ENCODE data around the gene GNGT2. TPM values are rescaled to one million over a fixed set of nuclear protein-coding genes. Genes with fewer than 3 reads are reported as not detected.

Gene GNGT2
- total and polyA plus RNA-seq, 7 experiments from 2014 or later = 2.8 to 16.9 (median 8.3) TPM

DNA sequence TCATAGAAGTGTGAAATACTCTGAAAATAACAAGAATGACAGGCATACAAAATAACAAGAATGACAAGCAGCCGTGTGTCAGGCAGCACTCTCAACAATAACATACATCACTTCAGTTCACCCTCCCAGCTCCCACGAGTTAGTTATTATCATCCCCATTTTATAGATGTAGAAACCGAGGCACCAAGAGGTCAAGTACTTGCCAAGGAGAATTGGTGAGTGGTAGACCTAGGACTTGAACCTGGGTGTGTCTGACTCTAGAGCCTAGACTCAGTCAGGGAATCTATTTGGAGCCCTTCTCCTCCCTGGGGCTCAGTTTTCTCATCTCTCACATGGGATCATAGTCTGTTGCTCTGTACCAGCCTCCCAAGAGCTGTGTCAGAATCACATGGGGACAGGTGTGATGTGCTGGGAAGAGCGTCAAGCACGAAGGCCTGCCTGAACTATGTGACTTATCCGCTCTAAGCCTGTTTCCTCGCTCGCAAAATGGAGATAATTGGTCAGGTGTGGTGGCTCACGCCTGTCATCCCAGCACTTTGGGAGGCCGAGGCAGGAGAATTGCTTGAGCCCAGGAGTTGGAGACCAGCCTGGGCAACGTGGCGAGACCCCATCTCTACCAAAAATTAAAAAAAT is 39.6 kb upstream of the GNGT2 start:
- no peak overlapping the region for H3K27ac Mint-ChIP-seq
- H3K36me3 Mint-ChIP-seq = no peaks in the 10 kb centered on the region
- DNase-seq (no peak), ATAC-seq (no peak)
- POLR2A ChIA-PET = no interaction called here
- H3K4me3 ChIP-seq (ENCODE audit: low read length) = no peak overlapping the region
- H3K27ac ChIP-seq (ENCODE audit: low read depth, low read length) = no peak overlapping the region
- H3K9me3 Mint-ChIP-seq = no peaks in the 10 kb centered on the region
- H3K4me1 Mint-ChIP-seq = peaks cover 0 to 4% (median 0%) of the 10 kb centered on the region in 7 donors
- H3K27me3 Mint-ChIP-seq = peaks cover 0 to 12% (median 2%) of the 10 kb centered on the region in 5 donors
- no peaks in the 10 kb centered on the region for H3K36me3 ChIP-seq (ENCODE audit: control insufficient read depth in 2 of 3, insufficient read depth in 3 of 3, low read length in 3 of 3)
- no peaks in the 10 kb centered on the region for H3K27me3 ChIP-seq (ENCODE audit: control insufficient read depth in 2 of 2, insufficient read depth in 2 of 2, low read length in 2 of 2)
- H3K9me3 ChIP-seq (ENCODE audit: control insufficient read depth in 2 of 3, low read length in 3 of 3) = no peaks in the 10 kb centered on the region
- intact Hi-C loops (cut with micrococcal nuclease) = no loop called here
- H3K4me3 Mint-ChIP-seq = no peak overlapping the region
- CTCF ChIA-PET = no interaction called here
- H3K4me1 ChIP-seq (ENCODE audit: control insufficient read depth in 2 of 2, insufficient read depth in 2 of 2, low read length in 2 of 2) = no peaks in the 10 kb centered on the region

- no peak overlapping the region for H3K4me3 ChIP-seq (ENCODE audit: low read length)
- DNase-seq (no peak), ATAC-seq (no peak)
- Mint-ChIP-seq H3K36me3 (no peaks in the 10 kb centered on the region), H3K9me3 (no peaks in the 10 kb centered on the region), H3K27ac (no peak overlapping the region), H3K27me3 (peaks cover 0 to 15% (median 2%) of the 10 kb centered on the region in 5 donors), H3K4me3 (no peak overlapping the region), H3K4me1 (peaks cover 0 to 4% (median 0%) of the 10 kb centered on the region in 7 donors)
- no peaks in the 10 kb centered on the region for H3K4me1 ChIP-seq (ENCODE audit: control insufficient read depth in 2 of 2, insufficient read depth in 2 of 2, low read length in 2 of 2)
- intact Hi-C loops (cut with micrococcal nuclease) = no loop called here
- no peaks in the 10 kb centered on the region for H3K27me3 ChIP-seq (ENCODE audit: control insufficient read depth in 2 of 2, insufficient read depth in 2 of 2, low read length in 2 of 2)
- ChIA-PET CTCF (no interaction called here), POLR2A (no interaction called here)
- H3K9me3 ChIP-seq (ENCODE audit: control insufficient read depth in 2 of 3, low read length in 3 of 3) = no peaks in the 10 kb centered on the region
- no peaks in the 10 kb centered on the region for H3K36me3 ChIP-seq (ENCODE audit: control insufficient read depth in 2 of 3, insufficient read depth in 3 of 3, low read length in 3 of 3)
- H3K27ac ChIP-seq (ENCODE audit: low read depth, low read length) = no peak overlapping the region
Measured at GRCh38 chr17:49249292-49249794, 39.0 kb upstream of the GNGT2 start.

- Mint-ChIP-seq H3K36me3 (no peaks in the 10 kb centered on the region), H3K27me3 (peaks cover 0 to 17% (median 2%) of the 10 kb centered on the region in 5 donors), H3K4me1 (peaks cover 0 to 2% (median 0%) of the 10 kb centered on the region in 7 donors), H3K4me3 (no peak overlapping the region), H3K27ac (no peak overlapping the region), H3K9me3 (no peaks in the 10 kb centered on the region)
- H3K4me1 ChIP-seq (ENCODE audit: control insufficient read depth in 2 of 2, insufficient read depth in 2 of 2, low read length in 2 of 2) = no peaks in the 10 kb centered on the region
- H3K9me3 ChIP-seq (ENCODE audit: control insufficient read depth in 2 of 3, low read length in 3 of 3) = no peaks in the 10 kb centered on the region
- CTCF ChIA-PET = no interaction called here
- POLR2A ChIA-PET = no interaction called here
- no peak for ATAC-seq
- no peaks in the 10 kb centered on the region for H3K36me3 ChIP-seq (ENCODE audit: control insufficient read depth in 2 of 3, insufficient read depth in 3 of 3, low read length in 3 of 3)
- intact Hi-C loops (cut with micrococcal nuclease) = no loop called here
- DNase-seq = no peak
- H3K27ac ChIP-seq (ENCODE audit: low read depth, low read length) = no peak overlapping the region
- H3K27me3 ChIP-seq (ENCODE audit: control insufficient read depth in 2 of 2, insufficient read depth in 2 of 2, low read length in 2 of 2) = no peaks in the 10 kb centered on the region
- no peak overlapping the region for H3K4me3 ChIP-seq (ENCODE audit: low read length)
Measured at GRCh38 chr17:49247944-49248343, 37.6 kb upstream of the GNGT2 start.

DNA sequence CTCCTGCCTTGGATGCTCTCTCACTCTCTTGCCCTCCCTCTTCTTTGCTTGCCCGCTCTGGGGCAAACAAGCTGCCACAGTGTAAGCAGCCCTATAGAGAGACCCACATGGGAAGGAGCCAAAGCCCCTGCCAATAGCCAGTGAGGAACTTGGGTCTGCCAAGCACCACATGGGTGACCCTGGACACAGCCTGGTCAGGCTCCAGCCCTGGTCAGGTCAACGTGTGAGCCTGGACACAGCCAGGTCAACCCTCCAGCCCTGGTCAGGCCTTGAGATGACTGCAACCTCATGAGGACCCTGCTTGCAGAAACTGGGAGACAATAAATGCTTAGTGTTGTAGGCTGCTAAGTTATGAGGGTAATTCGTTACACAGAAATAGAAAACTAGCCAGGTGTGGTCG is 34.5 kb upstream of the GNGT2 start:
- H3K4me1 Mint-ChIP-seq = no peaks in the 10 kb centered on the region
- peaks cover 0 to 17% (median 2%) of the 10 kb centered on the region in 5 donors for H3K27me3 Mint-ChIP-seq
- Histone ChIP-seq H3K9me3 (ENCODE audit: control insufficient read depth in 2 of 3, low read length in 3 of 3) (no peaks in the 10 kb centered on the region), H3K4me1 (ENCODE audit: control insufficient read depth in 2 of 2, insufficient read depth in 2 of 2, low read length in 2 of 2) (no peaks in the 10 kb centered on the region), H3K36me3 (ENCODE audit: control insufficient read depth in 2 of 3, insufficient read depth in 3 of 3, low read length in 3 of 3) (no peaks in the 10 kb centered on the region), H3K4me3 (ENCODE audit: low read length) (no peak overlapping the region), H3K27me3 (ENCODE audit: control insufficient read depth in 2 of 2, insufficient read depth in 2 of 2, low read length in 2 of 2) (no peaks in the 10 kb centered on the region), H3K27ac (ENCODE audit: low read depth, low read length) (no peak overlapping the region)
- intact Hi-C loops (cut with micrococcal nuclease) = no loop called here
- ChIA-PET POLR2A (no interaction called here), CTCF (no interaction called here)
- no peak overlapping the region for H3K4me3 Mint-ChIP-seq
- no peak overlapping the region for H3K27ac Mint-ChIP-seq
- H3K36me3 Mint-ChIP-seq = no peaks in the 10 kb centered on the region
- ATAC-seq = no peak
- no peak for DNase-seq
- no peaks in the 10 kb centered on the region for H3K9me3 Mint-ChIP-seq

- no peaks in the 10 kb centered on the region for H3K9me3 ChIP-seq (ENCODE audit: control insufficient read depth in 2 of 3, low read length in 3 of 3)
- no peak overlapping the region for H3K27ac ChIP-seq (ENCODE audit: low read depth, low read length)
- H3K4me3 ChIP-seq (ENCODE audit: low read length) = no peak overlapping the region
- H3K36me3 Mint-ChIP-seq = no peaks in the 10 kb centered on the region
- H3K27me3 ChIP-seq (ENCODE audit: control insufficient read depth in 2 of 2, insufficient read depth in 2 of 2, low read length in 2 of 2) = no peaks in the 10 kb centered on the region
- H3K36me3 ChIP-seq (ENCODE audit: control insufficient read depth in 2 of 3, insufficient read depth in 3 of 3, low read length in 3 of 3) = no peaks in the 10 kb centered on the region
- DNase-seq = no peak
- CTCF ChIA-PET = no interaction called here
- no peak overlapping the region for H3K27ac Mint-ChIP-seq
- no peak for ATAC-seq
- no peaks in the 10 kb centered on the region for H3K4me1 Mint-ChIP-seq
- POLR2A ChIA-PET = no interaction called here
- H3K4me1 ChIP-seq (ENCODE audit: control insufficient read depth in 2 of 2, insufficient read depth in 2 of 2, low read length in 2 of 2) = no peaks in the 10 kb centered on the region
- peaks cover 0 to 17% (median 7%) of the 10 kb centered on the region in 5 donors for H3K27me3 Mint-ChIP-seq
- H3K4me3 Mint-ChIP-seq = no peak overlapping the region
- no peaks in the 10 kb centered on the region for H3K9me3 Mint-ChIP-seq
- intact Hi-C loops (cut with micrococcal nuclease) = no loop called here
Measured at GRCh38 chr17:49242813-49243212, 32.4 kb upstream of the GNGT2 start.

DNA sequence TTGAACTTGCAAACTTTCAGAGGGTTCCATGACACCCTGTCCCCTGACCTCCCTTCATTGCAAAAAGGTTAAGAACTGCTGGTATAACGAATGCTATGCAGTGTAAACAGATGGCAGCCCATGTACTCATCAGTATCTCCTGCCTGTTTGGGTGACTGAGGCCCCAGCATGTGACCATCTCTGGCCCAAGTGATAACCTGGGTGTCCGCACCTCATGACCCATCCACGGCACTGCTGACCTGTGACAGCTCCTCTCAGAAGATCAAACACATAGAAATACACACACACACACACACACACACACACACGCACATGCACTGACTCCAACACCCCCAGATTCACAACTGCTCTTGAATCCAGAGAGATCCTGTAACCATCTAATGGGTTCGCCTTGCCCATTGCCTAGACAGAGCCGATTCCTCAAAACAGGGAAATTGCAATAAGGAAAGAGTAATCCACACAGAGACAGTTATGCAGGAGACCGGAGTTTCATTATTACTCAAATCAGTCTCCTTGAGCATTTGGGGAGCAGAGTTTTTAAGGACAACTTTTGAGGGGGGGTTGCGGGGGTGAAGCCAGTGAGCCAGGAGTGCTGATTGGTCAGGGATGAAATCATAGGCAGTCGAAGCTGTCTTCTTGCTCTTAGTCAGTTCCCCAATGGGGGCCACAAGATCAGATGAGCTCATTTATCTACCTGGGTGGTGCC is 31.5 kb upstream of the GNGT2 start:
- Mint-ChIP-seq H3K9me3 (no peaks in the 10 kb centered on the region), H3K36me3 (no peaks in the 10 kb centered on the region), H3K27ac (no peak overlapping the region), H3K27me3 (peaks cover 0 to 11% (median 0%) of the 10 kb centered on the region in 5 donors), H3K4me3 (no peak overlapping the region), H3K4me1 (peaks cover 0 to under 1% (median 0%) of the 10 kb centered on the region in 7 donors)
- H3K4me3 ChIP-seq (ENCODE audit: low read length) = no peak overlapping the region
- no peak overlapping the region for H3K27ac ChIP-seq (ENCODE audit: low read depth, low read length)
- H3K27me3 ChIP-seq (ENCODE audit: control insufficient read depth in 2 of 2, insufficient read depth in 2 of 2, low read length in 2 of 2) = no peaks in the 10 kb centered on the region
- DNase-seq (no peak), ATAC-seq (no peak)
- no peaks in the 10 kb centered on the region for H3K36me3 ChIP-seq (ENCODE audit: control insufficient read depth in 2 of 3, insufficient read depth in 3 of 3, low read length in 3 of 3)
- no peaks in the 10 kb centered on the region for H3K9me3 ChIP-seq (ENCODE audit: control insufficient read depth in 2 of 3, low read length in 3 of 3)
- POLR2A ChIA-PET = no interaction called here
- CTCF ChIA-PET = no interaction called here
- no peaks in the 10 kb centered on the region for H3K4me1 ChIP-seq (ENCODE audit: control insufficient read depth in 2 of 2, insufficient read depth in 2 of 2, low read length in 2 of 2)
- intact Hi-C loops (cut with micrococcal nuclease) = no loop called here

DNA sequence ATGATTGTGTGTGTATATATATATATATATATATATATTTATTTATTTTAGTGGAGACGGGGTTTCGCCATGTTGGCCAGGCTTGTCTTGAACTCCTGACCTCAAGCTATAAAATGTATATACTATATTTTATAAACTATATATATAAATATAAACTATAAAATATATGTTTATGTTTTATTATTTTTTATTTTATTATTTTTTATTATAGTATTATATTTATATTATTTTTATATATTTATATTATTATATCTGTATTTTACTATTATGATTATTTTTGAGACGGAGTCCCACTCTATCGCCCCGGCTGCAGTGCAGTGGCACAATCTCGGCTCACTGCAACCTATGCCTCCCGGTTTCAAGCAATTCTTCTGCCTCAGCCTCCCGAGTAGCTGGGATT is 30.7 kb upstream of the GNGT2 start:
- peaks cover 0 to 2% (median 0%) of the 10 kb centered on the region in 7 donors for H3K4me1 Mint-ChIP-seq
- Histone ChIP-seq H3K27ac (ENCODE audit: low read depth, low read length) (no peak overlapping the region), H3K4me3 (ENCODE audit: low read length) (no peak overlapping the region), H3K27me3 (ENCODE audit: control insufficient read depth in 2 of 2, insufficient read depth in 2 of 2, low read length in 2 of 2) (no peaks in the 10 kb centered on the region), H3K9me3 (ENCODE audit: control insufficient read depth in 2 of 3, low read length in 3 of 3) (no peaks in the 10 kb centered on the region), H3K36me3 (ENCODE audit: control insufficient read depth in 2 of 3, insufficient read depth in 3 of 3, low read length in 3 of 3) (no peaks in the 10 kb centered on the region), H3K4me1 (ENCODE audit: control insufficient read depth in 2 of 2, insufficient read depth in 2 of 2, low read length in 2 of 2) (no peaks in the 10 kb centered on the region)
- intact Hi-C loops (cut with micrococcal nuclease) = no loop called here
- POLR2A ChIA-PET = no interaction called here
- no peaks in the 10 kb centered on the region for H3K36me3 Mint-ChIP-seq
- H3K4me3 Mint-ChIP-seq = no peak overlapping the region
- DNase-seq = no peak
- H3K27ac Mint-ChIP-seq = no peak overlapping the region
- ATAC-seq = no peak
- CTCF ChIA-PET = no interaction called here
- peaks cover 0 to 11% (median 0%) of the 10 kb centered on the region in 5 donors for H3K27me3 Mint-ChIP-seq
- H3K9me3 Mint-ChIP-seq = no peaks in the 10 kb centered on the region
